Mesenteric fat pad (tissue), 1 donor: Measurements from ENCODE around the gene STMN3. TPM values are rescaled to one million over a fixed set of nuclear protein-coding genes. Genes with fewer than 3 reads are reported as not detected.
"Not testable (repeated sequence)": the region's sequence is repeated elsewhere in the genome, so short reads cannot be mapped to it uniquely, and the experiment has no call there.

Source experiments
- DNase-seq: peaks from one replicate; pipeline ENCODE4 v3.0.0-alpha.2; 2020; ENCODE audit warnings: low spot score
- total RNA-seq: library from RNA; stranded (reverse); fragmentation: NEBNext Ultra II Directional; extraction: Animal tissue kit (Norgen Biotek cat#: 25700); gene quantifications from one replicate; pipeline ENCODE4 v1.2.1, GENCODE V29; 2021
- donor health status: DM: yes; HTN: yes; CAD: no.

Gene STMN3
- total RNA-seq, 1 donor from 2014 or later, result 9.9 TPM

GRCh38 chr20:63657937-63658748, 4.9 kb upstream of the STMN3 start, which contains the start of gene RTEL1:
Gene RTEL1, plus strand, starts transcription at chr20:63658312. Its CDS starts 1,091 bp downstream, at chr20:63659403.
- DNase-seq, result peak; percentile 97

GRCh38 chr20:63657260-63657936, 4.2 kb upstream of the STMN3 start:
- no peak for DNase-seq

- DNase-seq, result no peak
Measured at GRCh38 chr20:63656451-63656850, 3.2 kb upstream of the STMN3 start.

GRCh38 chr20:63655249-63655648, 2.0 kb upstream of the STMN3 start:
- no peak for DNase-seq

GRCh38 chr20:63653974-63654668, 897 bp upstream of the STMN3 start:
- DNase-seq, result no peak

GRCh38 chr20:63652192-63652980, 838 bp downstream of the STMN3 start:
- DNase-seq, result no peak

- no peak for DNase-seq
Measured at GRCh38 chr20:63651942-63652191, 1.4 kb downstream of the STMN3 start.

GRCh38 chr20:63650486-63650885, 2.7 kb downstream of the STMN3 start:
- not testable (repeated sequence) for DNase-seq

- no peak for DNase-seq
Measured at GRCh38 chr20:63648895-63649589, 4.2 kb downstream of the STMN3 start.

GRCh38 chr20:63648190-63648589, 5.0 kb downstream of the STMN3 start:
- no peak for DNase-seq

- DNase-seq, result no peak
Measured at GRCh38 chr20:63645218-63645617, 8.0 kb downstream of the STMN3 start.

GRCh38 chr20:63643946-63644345, 9.3 kb downstream of the STMN3 start:
- no peak for DNase-seq

- no peak for DNase-seq
Measured at GRCh38 chr20:63643499-63643898, 9.7 kb downstream of the STMN3 start.

- no peak for DNase-seq
Measured at GRCh38 chr20:63642527-63643247, 10.5 kb downstream of the STMN3 start.

GRCh38 chr20:63641792-63642523, 11.3 kb downstream of the STMN3 start:
- DNase-seq, result peak; percentile 95

- no peak for DNase-seq
Measured at GRCh38 chr20:63641146-63641791, 12.0 kb downstream of the STMN3 start.

- not testable (repeated sequence) for DNase-seq
Measured at GRCh38 chr20:63640686-63641085, 12.5 kb downstream of the STMN3 start.

GRCh38 chr20:63640086-63640485, 13.1 kb downstream of the STMN3 start:
- no peak for DNase-seq
